LoVo (cell line): ENCODE measurements around the gene KIF1B.

Experiments used
- DNase-seq: peaks from one replicate; pipeline ENCODE4 v3.0.0-alpha.2; 2016; ENCODE audit warnings: low spot score

KIF1B gene

GRCh38 chr1:10280439-10281350, 70.3 kb downstream of the KIF1B start:
- no peak for DNase-seq

- DNase-seq: no peak
These were observed 73.1 kb downstream of the KIF1B start for GRCh38 chr1:10283318-10283984.

- DNase-seq: no peak
These were observed 75.9 kb downstream of the KIF1B start for GRCh38 chr1:10286244-10286643.

- DNase-seq: no peak
These were observed 76.8 kb downstream of the KIF1B start for GRCh38 chr1:10287023-10287645.

GRCh38 chr1:10288029-10288615, 77.8 kb downstream of the KIF1B start:
- DNase-seq: no peak

GRCh38 chr1:10291705-10292104, 81.3 kb downstream of the KIF1B start:
- DNase-seq: no peak

GRCh38 chr1:10292188-10292587, 81.8 kb downstream of the KIF1B start:
- no peak for DNase-seq

- no peak for DNase-seq
These were observed 85.2 kb downstream of the KIF1B start for GRCh38 chr1:10295481-10296085.

- no peak for DNase-seq
These were observed 88.8 kb downstream of the KIF1B start for GRCh38 chr1:10299151-10299550.

- no peak for DNase-seq
These were observed 92.0 kb downstream of the KIF1B start for GRCh38 chr1:10302416-10302815.

GRCh38 chr1:10304295-10304694, 93.9 kb downstream of the KIF1B start:
- no peak for DNase-seq

- no peak for DNase-seq
These were observed 96.1 kb downstream of the KIF1B start for GRCh38 chr1:10306435-10306834.

GRCh38 chr1:10308001-10308400, 97.6 kb downstream of the KIF1B start:
- DNase-seq: no peak

- DNase-seq: no peak
These were observed 99.1 kb downstream of the KIF1B start for GRCh38 chr1:10309243-10310011.

- no peak for DNase-seq
These were observed 106.4 kb downstream of the KIF1B start for GRCh38 chr1:10316752-10317151.

- DNase-seq: no peak
These were observed 109.4 kb downstream of the KIF1B start for GRCh38 chr1:10319750-10320149.

GRCh38 chr1:10320336-10320735, 110.0 kb downstream of the KIF1B start:
- DNase-seq: no peak

- no peak for DNase-seq
These were observed 112.5 kb downstream of the KIF1B start for GRCh38 chr1:10322821-10323220.

- no peak for DNase-seq
These were observed 114.3 kb downstream of the KIF1B start for GRCh38 chr1:10324627-10325026.

GRCh38 chr1:10325521-10325920, 115.2 kb downstream of the KIF1B start:
- DNase-seq: no peak

GRCh38 chr1:10326251-10326650, 115.9 kb downstream of the KIF1B start:
- no peak for DNase-seq
